Measurements from ENCODE around the gene SDE2.
"Not testable (repeated sequence)": the region's sequence is repeated elsewhere in the genome, so short reads cannot be mapped to it uniquely, and the experiment has no call there.

Gene SDE2

DNA sequence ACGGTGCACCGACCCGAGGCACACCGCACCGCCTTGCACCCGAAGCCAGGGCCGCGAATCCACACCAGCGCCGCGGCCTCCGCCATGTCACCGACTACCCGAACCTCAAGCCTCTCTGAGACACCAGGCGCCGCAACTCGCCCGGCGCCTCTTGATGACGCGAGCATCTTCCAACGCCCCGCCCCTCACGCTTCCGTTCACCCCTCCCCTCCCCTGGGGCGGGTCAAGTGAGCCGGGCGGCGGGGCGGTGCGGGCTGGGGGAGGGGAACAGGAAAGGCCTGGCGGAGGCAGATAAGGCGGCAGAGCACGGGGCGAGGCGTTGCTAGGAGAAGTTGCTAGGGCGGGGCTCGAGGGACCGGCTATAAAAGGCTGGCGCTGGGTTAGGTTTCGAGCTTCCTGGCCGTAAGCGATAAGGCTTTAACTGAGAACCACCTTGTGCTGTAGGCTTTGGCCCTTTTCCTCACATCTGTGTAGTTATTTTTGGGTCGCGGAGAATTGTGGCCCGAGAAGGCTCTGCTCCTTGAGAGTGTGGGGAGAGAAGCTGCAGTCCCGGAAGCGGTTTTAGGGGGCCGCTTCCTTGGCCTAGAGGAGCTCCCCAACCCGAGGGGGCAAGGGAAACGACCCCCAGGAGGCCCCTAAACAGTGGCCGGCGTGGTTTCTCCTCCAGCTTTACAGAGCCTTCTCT is at the start of gene SDE2:
SDE2 (minus strand) TSS at position 117 of the 685 bp plus-strand sequence; CDS start at position 86, 31 bp downstream.
- peak; percentile 63 for DNase-seq

DNA sequence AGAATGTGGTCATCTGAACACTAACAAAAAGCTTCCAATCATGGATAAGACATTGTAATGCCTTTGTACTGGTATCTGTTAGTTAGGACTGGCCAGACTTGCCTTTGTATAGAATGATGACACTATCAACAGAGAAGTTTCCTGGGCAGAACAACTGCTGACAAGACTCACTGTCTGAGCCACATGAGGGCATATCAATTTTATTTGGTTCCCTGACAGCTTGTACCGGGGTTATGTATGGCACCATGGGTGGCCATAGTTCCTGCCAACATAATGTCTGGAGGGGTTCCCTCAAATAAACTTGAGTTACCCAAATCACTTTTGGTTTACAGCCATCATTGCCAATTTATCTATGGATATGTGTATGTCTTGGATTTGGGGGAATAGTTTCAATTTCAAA is 49.7 kb upstream of the SDE2 start:
- no peak for DNase-seq

DNA sequence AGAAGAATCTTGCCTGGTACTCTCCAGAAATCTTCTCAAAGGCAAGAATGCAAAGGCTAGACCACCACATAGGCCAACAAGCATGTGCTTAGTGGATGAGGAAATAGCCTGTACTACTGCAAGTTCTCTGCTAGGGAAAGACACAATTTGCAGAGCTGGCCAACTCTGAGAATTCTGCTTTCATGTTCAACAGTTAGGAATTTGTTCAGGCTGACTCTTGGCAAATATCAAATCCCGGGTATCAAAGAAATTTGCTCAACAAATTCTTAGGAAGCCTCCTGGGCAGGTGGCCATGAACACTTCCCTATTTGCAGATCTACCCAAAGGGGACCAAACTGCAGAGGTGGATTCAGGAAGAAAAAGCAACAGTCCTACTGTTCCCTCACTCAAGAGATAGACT is 48.4 kb upstream of the SDE2 start:
- DNase-seq = no peak

DNA sequence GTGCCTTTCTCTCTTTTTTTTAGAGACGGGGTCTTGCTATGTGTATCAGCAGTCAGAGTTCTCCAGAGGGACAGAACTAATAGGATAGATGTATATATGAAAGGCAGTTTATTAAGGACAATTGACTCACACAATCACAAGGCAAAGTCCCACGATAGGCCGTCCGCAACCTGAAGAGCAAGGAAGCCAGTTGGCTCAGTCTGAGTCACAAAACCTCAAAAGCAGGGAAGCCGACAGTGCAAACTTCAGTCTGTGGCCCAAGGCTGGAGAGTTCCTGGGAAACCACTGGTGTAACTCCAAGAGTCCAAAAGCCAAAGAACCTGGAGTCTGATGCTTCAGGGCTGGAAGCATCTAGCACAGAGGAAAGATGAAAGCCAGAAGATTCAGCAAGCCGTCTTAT is 47.1 kb upstream of the SDE2 start:
- DNase-seq = no peak

DNA sequence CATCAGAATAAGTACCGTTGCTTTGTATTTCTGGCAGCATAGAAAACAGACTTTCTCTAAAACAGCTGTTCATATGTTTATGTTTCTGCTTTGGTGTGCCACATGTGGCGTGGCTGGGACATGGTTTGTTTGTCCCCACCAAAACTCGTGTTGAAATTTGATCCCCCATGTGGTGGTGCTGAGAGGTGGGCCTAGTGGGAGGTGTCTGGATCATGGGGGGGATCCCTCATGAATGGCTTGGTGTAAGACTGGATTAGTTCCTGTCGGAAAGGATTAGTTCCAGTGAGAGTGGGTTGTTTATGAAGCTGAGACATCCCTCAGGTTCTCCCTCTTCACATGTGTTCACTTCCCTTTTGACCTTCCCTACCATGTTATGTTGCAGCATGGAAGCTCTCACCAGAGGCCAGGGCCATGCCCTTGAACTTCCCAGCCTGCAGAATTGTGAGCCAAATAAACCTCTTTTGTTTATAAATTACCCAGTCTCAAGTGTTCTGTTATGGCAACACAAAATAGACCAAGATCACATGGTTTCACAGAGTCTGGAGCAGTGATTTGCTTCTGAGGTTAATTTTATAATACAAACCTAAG is 45.5 kb upstream of the SDE2 start:
- no peak for DNase-seq

DNA sequence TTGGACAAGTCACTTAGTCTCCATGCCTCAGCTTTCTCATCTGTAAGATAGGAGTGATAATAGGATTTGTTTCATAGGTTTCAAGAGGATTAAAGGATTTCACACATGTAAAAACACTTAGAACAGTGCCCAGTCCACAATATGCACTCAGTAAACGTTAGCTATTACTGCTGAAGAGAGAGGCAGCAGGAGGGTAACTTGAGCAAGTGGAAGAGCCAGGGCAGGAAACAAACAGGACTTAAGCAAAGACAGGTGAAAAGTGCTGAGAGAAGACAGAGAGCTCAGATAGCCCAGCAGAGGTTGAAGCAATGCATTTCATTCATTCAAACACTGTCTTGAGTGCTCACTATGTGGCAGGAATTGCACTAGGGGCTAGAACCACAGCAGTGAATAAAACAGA is 42.3 kb upstream of the SDE2 start:
- DNase-seq = no peak

DNA sequence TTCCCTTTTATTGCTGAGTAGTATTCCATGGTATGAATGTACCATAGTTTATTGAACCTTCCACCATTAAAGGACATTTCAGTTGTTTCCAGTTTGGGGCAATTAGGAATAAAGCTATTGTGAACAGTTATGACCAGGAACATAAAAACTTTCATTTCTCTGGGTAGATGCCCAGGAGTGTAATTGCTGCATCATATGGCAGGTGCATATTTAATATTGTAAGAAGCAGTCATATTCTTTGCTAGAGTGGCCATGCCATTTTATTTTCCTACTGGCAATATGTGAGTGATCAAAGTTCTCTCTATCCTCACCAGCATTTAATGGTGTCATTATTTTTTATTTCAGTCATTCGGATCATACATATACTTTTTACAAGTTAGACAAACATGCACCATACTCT is 39.5 kb upstream of the SDE2 start:
- DNase-seq = no peak

DNA sequence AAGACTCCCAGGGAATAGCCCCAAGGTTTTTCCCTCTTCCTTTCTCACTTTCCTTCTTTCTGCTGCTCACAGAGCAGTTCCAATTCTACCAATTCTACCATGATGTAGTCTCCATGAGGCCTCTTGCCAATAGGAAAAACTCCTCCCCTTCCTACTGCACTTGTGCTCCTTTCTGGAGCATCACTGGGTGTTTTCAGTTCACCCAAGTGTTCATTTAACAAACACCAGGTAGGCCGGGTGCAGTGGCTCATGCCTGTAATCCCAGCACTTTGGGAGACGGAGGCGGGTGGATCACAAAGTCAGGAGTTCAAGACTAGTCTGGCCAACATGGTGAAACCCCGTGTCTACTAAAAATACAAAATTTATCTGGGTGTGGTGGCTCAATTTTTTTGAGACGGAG is 36.8 kb upstream of the SDE2 start:
- DNase-seq = no peak

DNA sequence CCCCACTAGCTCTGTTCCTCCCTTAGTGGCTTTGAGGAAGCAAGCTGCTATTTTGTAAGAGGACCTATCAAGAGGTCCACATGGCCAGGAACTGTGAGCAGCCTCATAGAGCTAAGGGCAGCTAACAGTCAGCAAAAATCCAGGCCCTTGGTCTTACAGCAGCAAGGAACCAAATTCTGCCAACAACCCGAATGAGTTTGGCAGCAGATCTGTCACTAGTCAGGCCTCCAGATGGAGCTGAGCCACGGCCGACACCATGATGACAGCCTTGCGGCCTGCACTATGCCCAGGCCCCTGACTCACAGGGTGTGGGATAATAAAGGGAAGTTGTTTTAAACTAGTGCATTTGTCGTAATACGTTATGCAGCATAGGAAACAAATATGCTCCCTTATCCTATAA is 35.3 kb upstream of the SDE2 start:
- no peak for DNase-seq

DNA sequence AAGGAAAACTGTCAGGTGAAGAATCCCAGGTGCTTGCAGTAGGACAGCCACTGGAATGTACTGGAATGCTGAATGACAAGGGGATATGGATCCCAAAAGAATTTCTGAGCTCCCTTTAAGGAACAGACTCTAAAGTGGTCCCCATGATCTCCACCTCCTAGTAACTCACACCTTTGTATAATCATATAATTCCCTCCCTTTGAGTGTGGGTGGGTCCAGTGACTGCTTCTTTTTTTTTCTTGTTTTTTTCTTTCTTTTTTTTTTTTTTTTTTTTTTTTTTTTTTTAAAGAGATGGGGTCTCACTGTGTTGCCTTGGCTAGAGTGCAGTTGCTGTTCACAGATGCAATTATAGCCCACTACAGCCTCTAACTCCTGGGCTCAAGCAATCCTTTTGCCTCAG is 34.8 kb upstream of the SDE2 start:
- DNase-seq = no peak

DNA sequence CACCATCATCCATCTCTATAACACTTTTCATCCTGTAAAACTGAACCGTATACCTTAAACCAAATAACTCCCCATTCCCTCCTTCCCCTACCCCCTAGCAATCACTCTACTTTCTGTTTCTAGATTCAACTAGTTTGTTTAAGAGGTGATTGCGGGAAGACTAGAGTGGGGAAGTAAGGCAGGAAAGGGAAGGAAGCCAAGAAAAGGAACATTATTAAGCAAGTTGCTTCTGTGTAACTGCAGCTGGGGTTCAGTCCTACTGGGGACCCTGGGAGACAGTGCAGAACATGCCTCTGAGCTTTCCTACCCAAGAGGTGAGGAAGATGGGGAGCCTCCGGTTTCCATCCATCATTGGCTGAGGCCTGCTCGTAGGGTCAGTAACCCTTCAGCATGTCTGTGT is 34.4 kb upstream of the SDE2 start:
- no peak for DNase-seq

DNA sequence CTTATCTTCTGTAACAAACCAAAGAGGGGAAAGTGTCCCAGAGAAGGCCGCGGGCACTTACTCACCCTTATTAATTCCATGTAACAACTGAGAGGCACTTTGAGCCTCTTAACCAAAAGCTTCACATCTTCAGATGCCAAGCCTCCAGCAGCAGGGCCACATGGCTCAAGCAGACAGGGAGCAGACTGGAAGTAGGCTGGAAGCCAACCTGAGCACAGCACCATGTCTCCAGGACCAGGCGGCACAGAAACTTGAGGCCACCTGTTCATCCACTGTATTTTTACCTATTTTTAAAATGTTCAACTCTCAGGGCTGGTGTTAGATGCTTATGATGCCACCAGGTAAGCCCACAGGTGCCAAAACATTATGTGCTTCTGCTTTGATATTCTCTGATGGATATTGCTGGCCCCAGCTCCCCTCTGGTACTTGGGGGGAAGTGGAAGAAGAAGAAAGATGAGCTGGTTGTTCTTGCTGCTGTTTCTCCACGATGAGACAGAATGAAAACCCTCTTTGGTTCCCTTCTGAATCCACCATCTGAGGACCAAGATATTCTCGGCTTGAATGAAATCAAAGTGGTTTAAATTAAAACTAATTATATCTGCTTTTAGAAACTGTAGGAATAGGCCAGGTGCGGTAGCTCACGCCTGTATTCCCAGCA is 30.6 kb upstream of the SDE2 start:
- no peak for DNase-seq

DNA sequence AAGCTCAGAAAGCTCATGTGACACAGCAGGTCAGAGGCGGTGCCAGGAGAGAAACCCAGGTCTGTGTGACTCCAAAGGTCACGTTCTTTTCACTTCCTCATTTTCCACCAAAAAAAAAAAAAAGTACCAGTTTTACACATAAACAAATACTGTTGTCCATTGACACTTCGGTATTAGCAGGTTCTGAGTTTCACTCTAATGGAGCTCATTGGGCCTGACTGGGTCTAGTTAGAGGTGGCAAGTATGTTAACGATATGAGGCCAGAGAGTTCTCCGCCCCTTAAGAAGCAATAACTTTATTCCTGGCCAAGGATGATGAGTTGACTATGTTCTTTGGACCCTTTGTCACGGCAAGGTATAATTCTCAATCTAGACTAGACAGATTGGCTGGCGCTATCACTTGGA is 30.0 kb upstream of the SDE2 start:
- no peak for DNase-seq

DNA sequence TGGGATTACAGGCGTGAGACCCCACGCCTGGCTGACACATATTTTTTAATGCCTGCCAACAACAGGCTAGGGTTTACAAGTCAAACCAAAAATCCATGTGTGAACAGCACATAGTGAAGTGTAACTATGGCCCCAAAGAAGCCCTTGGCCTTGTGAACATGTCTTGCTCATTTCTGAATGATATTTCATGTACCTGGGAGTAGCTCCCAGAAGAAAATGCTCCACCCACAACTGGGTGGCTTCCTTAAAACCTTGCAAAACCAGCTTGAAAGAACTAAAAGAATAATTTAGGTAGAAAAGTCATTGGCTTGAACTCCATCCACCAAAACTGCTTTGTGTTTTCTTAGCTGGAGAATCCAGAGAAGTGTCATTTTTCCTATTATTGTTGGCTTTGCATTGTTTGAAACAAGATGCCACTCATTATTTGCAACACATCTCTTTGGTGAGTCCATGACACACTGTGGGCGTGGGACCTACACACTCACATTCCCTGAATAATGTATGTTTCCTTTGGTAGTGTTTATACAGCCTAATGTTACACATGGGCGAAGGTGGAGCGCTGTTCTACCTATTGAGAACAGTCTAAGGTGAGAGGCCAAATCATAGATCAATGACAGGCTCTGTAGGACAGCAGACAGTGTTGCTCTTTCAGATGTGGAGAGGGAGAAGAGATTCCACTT is 28.5 kb upstream of the SDE2 start:
- DNase-seq = no peak

DNA sequence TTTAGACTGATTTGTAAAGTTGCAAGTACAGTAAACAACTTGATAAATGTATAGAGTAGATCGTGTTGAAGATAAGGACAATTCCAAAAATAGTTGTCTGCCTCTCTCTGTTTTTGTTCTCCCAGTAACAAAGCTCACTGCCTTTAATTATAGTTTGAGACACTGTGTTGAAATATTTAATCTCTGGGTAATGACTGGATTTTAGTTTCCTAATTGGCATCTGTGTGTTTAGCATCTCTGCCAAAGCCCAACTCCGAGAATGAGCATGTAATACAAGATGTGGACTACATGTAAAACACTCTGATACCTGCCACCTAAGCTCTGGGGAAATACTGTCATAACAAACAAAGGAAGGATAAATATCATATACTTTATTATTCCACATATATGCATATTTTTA is 27.7 kb upstream of the SDE2 start:
- no peak for DNase-seq

DNA sequence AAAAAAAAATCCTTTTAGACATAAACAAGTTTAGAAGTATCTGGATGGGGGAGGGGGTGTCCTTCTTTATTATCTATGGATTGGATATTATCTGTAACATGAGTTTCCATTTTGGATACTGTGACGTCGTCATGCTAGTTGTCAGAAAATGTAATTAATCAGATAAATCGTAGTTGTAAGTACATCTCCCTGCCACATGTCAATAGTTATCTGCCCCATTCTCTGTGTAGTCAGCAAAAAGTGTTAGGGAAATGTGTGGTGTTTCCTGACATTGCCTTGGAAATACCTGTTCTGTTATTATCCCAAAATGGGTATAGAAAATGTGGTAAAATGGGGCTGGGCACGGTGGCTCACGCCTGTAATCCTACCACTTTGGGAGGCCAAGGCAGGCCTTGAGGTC is 24.6 kb upstream of the SDE2 start:
- no peak for DNase-seq

DNA sequence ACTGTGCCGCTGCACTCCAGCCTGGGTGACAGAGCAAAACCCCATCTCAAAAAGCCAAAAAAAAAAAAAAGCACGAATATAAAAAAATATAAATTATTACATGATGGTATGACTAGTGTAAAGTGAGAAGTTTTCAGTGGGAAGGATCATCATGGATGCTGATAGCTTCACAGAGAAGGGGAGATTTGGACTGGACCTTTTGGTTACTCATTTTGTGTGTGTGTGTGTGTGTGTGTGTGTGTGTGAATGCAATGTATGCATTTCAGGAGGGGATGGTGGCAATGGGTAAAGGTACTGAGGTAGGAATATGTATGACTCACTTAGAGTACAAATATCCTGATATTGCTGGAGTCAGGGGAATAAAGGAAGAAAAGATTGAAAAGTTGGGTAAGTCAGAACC is 22.7 kb upstream of the SDE2 start:
- no peak for DNase-seq

DNA sequence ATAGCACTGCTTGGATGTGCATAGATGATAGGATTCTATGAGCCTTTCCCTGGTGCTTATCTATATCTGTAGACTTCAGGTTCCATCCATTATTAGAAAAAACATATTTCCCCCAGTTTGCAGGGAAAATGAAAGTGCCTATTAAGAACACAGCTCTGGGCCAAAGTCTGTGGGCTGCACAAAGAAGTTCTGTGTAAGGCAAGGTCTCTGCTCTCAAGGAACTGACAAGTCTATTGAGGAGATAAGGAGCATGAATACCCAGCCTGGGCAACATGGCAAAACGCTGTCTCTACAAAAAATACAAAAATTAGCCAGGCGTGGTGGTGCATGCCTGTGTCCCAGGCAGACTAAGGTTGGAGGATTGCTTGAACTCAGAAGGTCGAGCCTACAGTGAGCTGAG is 22.3 kb upstream of the SDE2 start:
- DNase-seq = no peak

DNA sequence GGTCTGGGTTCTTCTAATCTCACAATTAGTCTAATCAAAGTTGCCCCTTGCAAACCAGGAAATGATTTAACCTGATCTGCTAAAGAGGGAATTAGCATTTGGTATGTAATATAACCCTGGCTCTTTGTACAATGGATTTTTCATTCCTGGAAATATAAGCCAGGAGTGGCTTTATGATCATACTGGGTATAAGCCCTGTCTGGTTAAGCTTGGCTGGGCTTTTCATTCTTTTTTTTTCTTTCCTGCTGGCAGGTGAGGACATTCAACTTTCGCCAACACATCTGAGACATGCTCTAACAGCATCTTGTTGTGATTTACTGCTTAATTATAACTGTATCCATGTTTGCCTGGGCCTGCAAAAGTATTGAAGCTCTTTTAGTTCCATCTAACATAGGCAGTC is 20.4 kb upstream of the SDE2 start:
- DNase-seq = no peak

DNA sequence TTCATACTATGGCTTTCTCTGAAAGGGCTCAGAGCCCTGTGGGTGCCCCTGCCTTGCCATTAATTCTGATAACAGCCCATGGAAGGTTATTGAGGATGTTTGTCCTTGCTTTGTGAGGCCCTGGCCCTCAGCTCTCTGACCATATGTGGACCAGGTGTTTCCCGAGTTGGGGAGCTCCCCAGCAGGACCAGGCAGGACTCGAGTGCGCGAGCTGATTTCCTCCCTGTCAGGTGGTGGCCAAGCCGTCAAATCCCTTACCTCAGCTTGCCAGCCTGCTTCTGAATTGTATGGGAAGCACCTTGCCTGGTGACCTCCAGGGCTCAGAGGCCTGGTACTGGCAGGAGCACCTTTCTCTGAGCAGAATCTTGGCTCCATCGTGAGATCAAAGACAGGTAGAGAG is 17.9 kb upstream of the SDE2 start:
- no peak for DNase-seq

DNA sequence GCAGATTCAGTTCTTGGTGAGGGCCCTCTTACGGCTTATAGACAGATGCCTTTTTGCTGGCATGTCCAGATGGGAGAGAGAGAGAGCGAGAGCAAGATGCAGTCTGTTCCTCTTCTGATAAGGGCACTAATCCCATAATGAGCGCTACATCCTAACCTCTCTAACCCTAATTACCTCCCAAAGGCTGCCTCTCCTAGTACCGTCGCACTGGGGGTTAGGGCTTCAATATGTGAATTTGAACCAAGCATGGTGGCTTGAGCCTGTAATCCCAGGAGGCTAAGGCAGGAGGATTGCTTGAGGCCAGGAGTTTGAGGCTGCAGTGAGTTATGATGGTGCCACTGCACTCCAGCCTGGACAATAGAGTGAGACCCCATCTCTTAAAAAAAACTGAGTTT is 10.5 kb upstream of the SDE2 start:
- DNase-seq = no peak

DNA sequence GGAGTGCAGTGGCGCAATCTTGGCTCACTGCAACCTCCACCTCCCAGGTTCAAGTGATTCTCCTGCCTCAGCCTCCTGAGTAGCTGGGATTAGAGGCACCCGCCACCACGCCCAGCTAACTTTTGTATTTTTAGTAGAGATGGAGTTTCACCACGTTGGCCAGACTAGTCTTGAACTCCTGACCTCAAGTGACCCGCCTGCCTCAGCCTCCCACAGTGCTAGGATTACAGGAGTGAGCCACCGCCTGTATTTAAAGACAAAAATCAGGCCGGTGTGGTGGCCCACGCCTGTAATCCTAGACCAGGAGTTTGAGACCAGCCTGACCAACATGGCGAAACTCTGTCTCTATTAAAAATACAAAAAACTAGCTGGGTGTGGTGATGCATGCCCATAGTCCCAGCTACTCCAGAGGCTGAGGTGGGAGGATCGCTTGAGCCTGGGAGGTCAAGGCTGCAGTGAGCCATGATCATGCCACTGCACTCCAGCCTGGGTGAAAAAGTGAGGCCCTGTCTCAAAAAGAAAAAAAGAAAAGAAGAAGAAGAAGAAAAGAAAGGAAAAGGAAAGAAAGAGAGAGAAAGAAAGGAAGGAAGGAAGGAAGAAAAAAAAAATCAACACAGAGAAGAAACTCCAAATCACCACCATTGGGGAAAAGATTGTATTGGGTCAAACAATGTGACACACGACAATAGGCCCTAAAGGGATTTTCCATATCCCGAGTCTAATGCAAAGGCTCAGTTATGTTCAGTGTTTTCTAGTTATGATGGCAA is 8.2 kb upstream of the SDE2 start:
- not testable (repeated sequence) for DNase-seq

DNA sequence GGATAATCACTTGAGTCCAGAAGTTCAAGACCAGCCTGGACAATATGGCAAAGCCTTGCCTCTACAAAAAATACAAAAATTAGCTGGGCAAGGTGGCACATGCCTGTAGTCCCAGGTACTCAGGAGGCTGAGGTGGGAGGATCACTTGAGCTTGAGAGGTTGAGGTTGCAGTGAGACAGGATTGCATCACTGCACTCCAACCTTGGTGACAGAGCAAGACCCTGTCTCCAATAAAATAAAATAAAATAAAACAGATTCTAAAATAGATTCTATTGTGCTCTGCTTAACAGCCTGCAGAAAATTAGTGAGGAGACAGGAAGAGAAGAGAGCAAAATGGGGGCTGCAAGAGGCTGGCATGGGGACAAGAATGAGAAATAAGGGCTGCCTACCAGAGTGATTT is 7.5 kb upstream of the SDE2 start:
- DNase-seq = no peak

All from NCI-H187 treated with DMSO at 0.1 percent for 48 hours (cell line).